Neural progenitor cell (in vitro differentiated cells): Measurements from ENCODE around the gene EPHA2. TPM values are rescaled to one million over a fixed set of nuclear protein-coding genes. Genes with fewer than 3 reads are reported as not detected.

ENCODE experiments used
- DNase-seq: peaks from one replicate; pipeline ENCODE4 v3.0.0-alpha.2; 2016; ENCODE audit warnings: low spot score
- H2AFZ ChIP-seq: fragments of 200-600 bp; sonication (generic); replicated peaks from 2 replicates; pipeline ENCODE4 v1.6.1; 2016; ENCODE audit warnings: antibody characterized with exemption
- H3F3A ChIP-seq: fragments of 200-600 bp; sonication (generic); 2 replicates; pipeline ENCODE4 v1.6.1; 2016; ENCODE audit warnings: antibody characterized with exemption, low read depth
- H3K27ac ChIP-seq: fragments of 200-600 bp; sonication (generic); 2 replicates; pipeline ENCODE4 v1.5.1; 2016; ENCODE audit warnings: mild to moderate bottlenecking
- H3K27me3 ChIP-seq: fragments of 200-600 bp; sonication (generic); 2 replicates; pipeline ENCODE4 v1.6.1; 2016; ENCODE audit warnings: mild to moderate bottlenecking, moderate library complexity
- H3K36me3 ChIP-seq: fragments of 200-600 bp; sonication (generic); 2 replicates; pipeline ENCODE4 v1.5.1; 2016
- H3K4me1 ChIP-seq: fragments of 200-600 bp; sonication (generic); 2 replicates; pipeline ENCODE4 v1.6.1; 2016; ENCODE audit warnings: mixed run types
- H3K4me2 ChIP-seq: fragments of 200-600 bp; sonication (generic); 2 replicates; pipeline ENCODE4 v1.6.1; 2016
- H3K4me3 ChIP-seq: fragments of 200-600 bp; sonication (generic); 2 replicates; pipeline ENCODE4 v1.5.1; 2016
- H3K79me2 ChIP-seq: fragments of 200-600 bp; sonication (generic); 2 replicates; pipeline ENCODE4 v1.6.1; 2016; ENCODE audit warnings: low read depth
- H3K9ac ChIP-seq: fragments of 200-600 bp; sonication (generic); 2 replicates; pipeline ENCODE4 v1.6.1; 2016
- H3K9me3 ChIP-seq: fragments of 200-600 bp; sonication (generic); 2 replicates; pipeline ENCODE4 v1.5.1; 2016; ENCODE audit warnings: low read depth
- H4K20me1 ChIP-seq: fragments of 200-600 bp; sonication (generic); 2 replicates; pipeline ENCODE4 v1.6.1; 2016; ENCODE audit warnings: low read depth
- H3K27ac Mint-ChIP-seq: 3 replicates; pipeline ENCODE4 v1.8.0; 2021; ENCODE audit warnings: mixed read lengths
- H3K27me3 Mint-ChIP-seq: 2 replicates; pipeline ENCODE4 v1.8.0; 2022; ENCODE audit warnings: low read depth, mild to moderate bottlenecking, inconsistent platforms, moderate library complexity, mixed read lengths; ENCODE audit not compliant: insufficient read depth
- H3K36me3 Mint-ChIP-seq: 3 replicates; pipeline ENCODE4 v1.8.0; 2021; ENCODE audit warnings: mixed read lengths
- H3K4me1 Mint-ChIP-seq: 3 replicates; pipeline ENCODE4 v1.8.0; 2021; ENCODE audit warnings: mixed read lengths
- H3K4me3 Mint-ChIP-seq: 3 replicates; pipeline ENCODE4 v1.8.0; 2021; ENCODE audit warnings: mild to moderate bottlenecking, moderate library complexity, mixed read lengths
- H3K9me3 Mint-ChIP-seq: 3 replicates; pipeline ENCODE4 v1.8.0; 2020; ENCODE audit warnings: mixed read lengths
- CTCF ChIP-seq: fragments of 200-600 bp; sonication (generic); IDR thresholded peaks from 2 replicates; pipeline ENCODE4 v1.5.1; 2017; ENCODE audit warnings: antibody characterized with exemption, mild to moderate bottlenecking
- EZH2 ChIP-seq: fragments of 200-600 bp; sonication (generic); IDR thresholded peaks from 2 replicates; pipeline ENCODE4 v1.6.1; 2017; ENCODE audit warnings: antibody characterized with exemption, mild to moderate bottlenecking, moderate library complexity
- EZH2phosphoT487 ChIP-seq: fragments of 200-600 bp; sonication (generic); IDR thresholded peaks from 2 replicates; pipeline ENCODE4 v1.6.1; 2017; ENCODE audit warnings: antibody characterized with exemption
- total RNA-seq: library from RNA; depleted of rRNA; stranded (reverse); fragments of >200 nt; gene quantifications from 2 replicates; pipeline ENCODE4 v1.2.3, GENCODE V29; 2015; ENCODE audit warnings: low replicate concordance

Gene EPHA2
- total RNA-seq, 1 donor from 2014 or later = 14.9 TPM

- no peak overlapping the region for H3K4me3 ChIP-seq
- Mint-ChIP-seq H3K27ac (no peak overlapping the region), H3K27me3 (peaks cover 2% of the 10 kb centered on the region), H3K36me3 (peaks cover 15% of the 10 kb centered on the region), H3K9me3 (no peaks in the 10 kb centered on the region), H3K4me3 (no peak overlapping the region), H3K4me1 (peaks cover 12% of the 10 kb centered on the region)
- no peak overlapping the region for H3K4me2 ChIP-seq
- no peak overlapping the region for H2AFZ ChIP-seq
- TF ChIP-seq EZH2 (no peak), EZH2phosphoT487 (no peak), CTCF (no peak)
- no peak overlapping the region for H3K27ac ChIP-seq
- no peaks in the 10 kb centered on the region for H3K27me3 ChIP-seq
- no peaks in the 10 kb centered on the region for H3K9me3 ChIP-seq
- peaks cover 6% of the 10 kb centered on the region for H3K4me1 ChIP-seq
- H3F3A ChIP-seq = no peaks in the 10 kb centered on the region
- DNase-seq = no peak
- no peak overlapping the region for H3K9ac ChIP-seq
- H4K20me1 ChIP-seq = peaks cover 26% of the 10 kb centered on the region
- H3K79me2 ChIP-seq = peaks cover 12% of the 10 kb centered on the region
- H3K36me3 ChIP-seq = no peaks in the 10 kb centered on the region
Observed at GRCh38 chr1:16134906-16135305, 21.0 kb downstream of the EPHA2 start.

- H3K79me2 ChIP-seq = peaks cover 5% of the 10 kb centered on the region
- no peak overlapping the region for H3K9ac ChIP-seq
- Mint-ChIP-seq H3K4me3 (no peak overlapping the region), H3K9me3 (no peaks in the 10 kb centered on the region), H3K36me3 (peaks cover 19% of the 10 kb centered on the region), H3K4me1 (peaks cover 5% of the 10 kb centered on the region), H3K27me3 (peaks cover 2% of the 10 kb centered on the region), H3K27ac (no peak overlapping the region)
- no peak overlapping the region for H3K4me2 ChIP-seq
- no peaks in the 10 kb centered on the region for H3K36me3 ChIP-seq
- H3K4me1 ChIP-seq = no peaks in the 10 kb centered on the region
- no peaks in the 10 kb centered on the region for H3K27me3 ChIP-seq
- DNase-seq = no peak
- no peaks in the 10 kb centered on the region for H3F3A ChIP-seq
- no peak overlapping the region for H2AFZ ChIP-seq
- H3K9me3 ChIP-seq = no peaks in the 10 kb centered on the region
- TF ChIP-seq CTCF (no peak), EZH2phosphoT487 (no peak), EZH2 (no peak)
- no peak overlapping the region for H3K27ac ChIP-seq
- peaks cover 19% of the 10 kb centered on the region for H4K20me1 ChIP-seq
- no peak overlapping the region for H3K4me3 ChIP-seq
Observed at GRCh38 chr1:16134066-16134801, 21.6 kb downstream of the EPHA2 start.

GRCh38 chr1:16133007-16133961, 22.6 kb downstream of the EPHA2 start:
- H3K36me3 Mint-ChIP-seq = peaks cover 18% of the 10 kb centered on the region
- Histone ChIP-seq H3K4me3 (no peak overlapping the region), H4K20me1 (peaks cover 10% of the 10 kb centered on the region), H3K4me2 (no peak overlapping the region), H3K4me1 (no peaks in the 10 kb centered on the region), H3F3A (no peaks in the 10 kb centered on the region), H3K9ac (no peak overlapping the region), H3K27me3 (no peaks in the 10 kb centered on the region), H3K79me2 (no peaks in the 10 kb centered on the region), H2AFZ (no peak overlapping the region), H3K9me3 (no peaks in the 10 kb centered on the region), H3K36me3 (no peaks in the 10 kb centered on the region), H3K27ac (no peak overlapping the region)
- no peaks in the 10 kb centered on the region for H3K9me3 Mint-ChIP-seq
- no peak overlapping the region for H3K4me3 Mint-ChIP-seq
- no peak for DNase-seq
- no peak overlapping the region for H3K27ac Mint-ChIP-seq
- peaks cover 2% of the 10 kb centered on the region for H3K27me3 Mint-ChIP-seq
- H3K4me1 Mint-ChIP-seq = no peaks in the 10 kb centered on the region
- no peak for TF ChIP-seq EZH2
- no peak for TF ChIP-seq EZH2phosphoT487
- no peak for TF ChIP-seq CTCF
